LoVo (cell line): Measurements from ENCODE around the gene BRCC3.

Experiments used
- DNase-seq: peaks from one replicate; pipeline ENCODE4 v3.0.0-alpha.2; 2016; ENCODE audit warnings: low spot score

The BRCC3 gene

GRCh38 chrX:155056877-155057792, 14.2 kb upstream of the BRCC3 start:
- peak; percentile 48 for DNase-seq

- DNase-seq, result no peak
Observed at GRCh38 chrX:155061760-155062159, 9.5 kb upstream of the BRCC3 start.

GRCh38 chrX:155065035-155065734, 6.1 kb upstream of the BRCC3 start:
- DNase-seq, result no peak

GRCh38 chrX:155068165-155068564, 3.1 kb upstream of the BRCC3 start:
- DNase-seq, result peak; percentile 23

- no peak for DNase-seq
Observed at GRCh38 chrX:155069414-155069813, 1.9 kb upstream of the BRCC3 start.

GRCh38 chrX:155070038-155070437, 1.3 kb upstream of the BRCC3 start:
- DNase-seq, result no peak

- peak; percentile 1 for DNase-seq
Observed at GRCh38 chrX:155070663-155070974, 689 bp upstream of the BRCC3 start.

- no peak for DNase-seq
Observed at GRCh38 chrX:155071694-155072280, 479 bp downstream of the BRCC3 start.

GRCh38 chrX:155086202-155086840, 15.0 kb downstream of the BRCC3 start:
- peak; percentile 1 for DNase-seq

GRCh38 chrX:155086961-155087735, 15.8 kb downstream of the BRCC3 start:
- DNase-seq, result no peak

- DNase-seq, result peak; percentile 14
Observed at GRCh38 chrX:155094468-155095061, 23.3 kb downstream of the BRCC3 start.

- no peak for DNase-seq
Observed at GRCh38 chrX:155105919-155106318, 34.6 kb downstream of the BRCC3 start.

- DNase-seq, result no peak
Observed at GRCh38 chrX:155108427-155108826, 37.1 kb downstream of the BRCC3 start.

GRCh38 chrX:155112171-155112570, 40.9 kb downstream of the BRCC3 start:
- DNase-seq, result no peak

GRCh38 chrX:155113097-155113496, 41.8 kb downstream of the BRCC3 start:
- DNase-seq, result no peak

GRCh38 chrX:155115174-155115819, 44.0 kb downstream of the BRCC3 start:
- no peak for DNase-seq

GRCh38 chrX:155127465-155127864, 56.2 kb downstream of the BRCC3 start:
- DNase-seq, result no peak

GRCh38 chrX:155127940-155128339, 56.6 kb downstream of the BRCC3 start:
- DNase-seq, result no peak

- no peak for DNase-seq
Observed at GRCh38 chrX:155132110-155132509, 60.8 kb downstream of the BRCC3 start.

- DNase-seq, result no peak
Observed at GRCh38 chrX:155134255-155134654, 62.9 kb downstream of the BRCC3 start.
